ENCODE measurements around the gene IFNAR2. TPM values are rescaled to one million over a fixed set of nuclear protein-coding genes. Genes with fewer than 3 reads are reported as not detected.

The IFNAR2 gene
- total RNA-seq, 1 donor from 2014 or later = 21.3 TPM

- peak overlapping the region; percentile 92 for H3K4me3 Mint-ChIP-seq (ENCODE audit: unreplicated experiment)
- H3K9me3 Mint-ChIP-seq (ENCODE audit: unreplicated experiment) = no peaks in the 10 kb centered on the region
- no peak for DNase-seq (ENCODE audit: low spot score)
- H3K27ac Mint-ChIP-seq (ENCODE audit: unreplicated experiment) = no peak overlapping the region
- H3K27me3 Mint-ChIP-seq (ENCODE audit: unreplicated experiment) = peaks cover 12% of the 10 kb centered on the region
- no peak for TF ChIP-seq CTCF (IDR thresholded peaks at IDR 0.05; ENCODE audit: unreplicated experiment)
- H3K4me1 Mint-ChIP-seq (ENCODE audit: unreplicated experiment) = peaks cover 23% of the 10 kb centered on the region
- H3K36me3 Mint-ChIP-seq (ENCODE audit: low read depth, unreplicated experiment) = peaks cover 18% of the 10 kb centered on the region
Observed at GRCh38 chr21:33265664-33266049, 35.9 kb downstream of the IFNAR2 start.

GRCh38 chr21:33266050-33266788 lies 36.5 kb downstream of the IFNAR2 start, which contains the start of gene IL10RB:
Gene IL10RB, plus strand, starts transcription at chr21:33266367. Its CDS starts 99 bp downstream, at chr21:33266466.
- Mint-ChIP-seq H3K4me1 (ENCODE audit: unreplicated experiment) (peaks cover 23% of the 10 kb centered on the region), H3K27ac (ENCODE audit: unreplicated experiment) (peak within 1 kb of the TSS; percentile 74), H3K9me3 (ENCODE audit: unreplicated experiment) (no peaks in the 10 kb centered on the region), H3K27me3 (ENCODE audit: unreplicated experiment) (peaks cover 12% of the 10 kb centered on the region), H3K4me3 (ENCODE audit: unreplicated experiment) (peak within 1 kb of the TSS; percentile 93), H3K36me3 (ENCODE audit: low read depth, unreplicated experiment) (peaks cover 21% of the 10 kb centered on the region)
- no peak for TF ChIP-seq CTCF (IDR thresholded peaks at IDR 0.05; ENCODE audit: unreplicated experiment)
- DNase-seq (ENCODE audit: low spot score) = peak; percentile 70

DNA sequence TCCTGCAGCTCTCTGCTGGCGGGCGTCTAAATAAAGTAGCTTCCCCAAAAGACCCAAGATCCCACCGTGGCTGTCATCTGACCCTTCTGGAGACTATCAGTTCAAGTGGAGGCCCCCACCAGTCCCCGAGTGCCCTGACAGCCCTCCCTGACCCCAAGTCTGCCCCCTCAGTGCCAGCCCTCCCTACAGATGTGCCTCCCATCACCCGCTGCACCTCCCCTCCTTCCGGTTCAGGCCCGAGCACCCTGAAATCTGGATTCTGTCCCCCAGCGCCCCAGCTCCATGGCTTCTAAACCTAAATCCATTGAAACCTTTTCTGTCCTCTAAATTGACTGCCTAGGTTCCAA lies 37.0 kb downstream of the IFNAR2 start:
- H3K27ac Mint-ChIP-seq (ENCODE audit: unreplicated experiment) = peak overlapping the region; percentile 74
- H3K4me1 Mint-ChIP-seq (ENCODE audit: unreplicated experiment) = peaks cover 23% of the 10 kb centered on the region
- H3K9me3 Mint-ChIP-seq (ENCODE audit: unreplicated experiment) = no peaks in the 10 kb centered on the region
- peaks cover 21% of the 10 kb centered on the region for H3K36me3 Mint-ChIP-seq (ENCODE audit: low read depth, unreplicated experiment)
- TF ChIP-seq CTCF (IDR thresholded peaks at IDR 0.05; ENCODE audit: unreplicated experiment) = no peak
- H3K27me3 Mint-ChIP-seq (ENCODE audit: unreplicated experiment) = peaks cover 12% of the 10 kb centered on the region
- DNase-seq (ENCODE audit: low spot score) = no peak
- H3K4me3 Mint-ChIP-seq (ENCODE audit: unreplicated experiment) = peak overlapping the region; percentile 93

DNA sequence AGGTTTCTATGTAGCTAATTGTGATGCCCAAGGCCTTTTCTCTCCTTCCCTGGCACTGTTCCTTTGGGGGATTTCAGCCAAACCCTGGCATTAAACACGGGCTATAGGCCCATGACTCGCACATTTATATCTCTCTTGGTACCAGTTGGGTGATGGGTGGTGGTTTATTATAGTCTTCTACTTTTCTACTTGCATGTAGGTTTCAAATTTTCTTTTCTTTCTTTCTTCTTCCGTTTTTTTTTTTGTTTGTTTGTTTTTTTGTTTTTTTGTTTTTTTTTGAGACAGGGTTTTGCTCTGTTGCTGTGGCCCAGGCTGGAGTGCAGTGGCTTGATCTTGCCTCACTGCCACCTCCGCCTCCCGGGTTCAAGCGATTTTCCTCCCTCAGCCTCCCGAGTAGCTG lies 37.5 kb downstream of the IFNAR2 start:
- Mint-ChIP-seq H3K4me1 (ENCODE audit: unreplicated experiment) (peaks cover 23% of the 10 kb centered on the region), H3K36me3 (ENCODE audit: low read depth, unreplicated experiment) (peaks cover 26% of the 10 kb centered on the region), H3K27ac (ENCODE audit: unreplicated experiment) (peak overlapping the region; percentile 74), H3K4me3 (ENCODE audit: unreplicated experiment) (peak overlapping the region; percentile 93), H3K9me3 (ENCODE audit: unreplicated experiment) (no peaks in the 10 kb centered on the region), H3K27me3 (ENCODE audit: unreplicated experiment) (peaks cover 12% of the 10 kb centered on the region)
- DNase-seq (ENCODE audit: low spot score) = no peak
- no peak for TF ChIP-seq CTCF (IDR thresholded peaks at IDR 0.05; ENCODE audit: unreplicated experiment)

GRCh38 chr21:33268393-33268736 lies 38.6 kb downstream of the IFNAR2 start:
- Mint-ChIP-seq H3K9me3 (ENCODE audit: unreplicated experiment) (no peaks in the 10 kb centered on the region), H3K27ac (ENCODE audit: unreplicated experiment) (no peak overlapping the region), H3K4me1 (ENCODE audit: unreplicated experiment) (peaks cover 23% of the 10 kb centered on the region), H3K36me3 (ENCODE audit: low read depth, unreplicated experiment) (peaks cover 23% of the 10 kb centered on the region), H3K4me3 (ENCODE audit: unreplicated experiment) (no peak overlapping the region), H3K27me3 (ENCODE audit: unreplicated experiment) (peaks cover 12% of the 10 kb centered on the region)
- no peak for DNase-seq (ENCODE audit: low spot score)
- no peak for TF ChIP-seq CTCF (IDR thresholded peaks at IDR 0.05; ENCODE audit: unreplicated experiment)
